Measurements from ENCODE around the gene IGF2R.
"Not testable (repeated sequence)": the region's sequence is repeated elsewhere in the genome, so short reads cannot be mapped to it uniquely, and the experiment has no call there.

Gene IGF2R

GRCh38 chr6:160110586-160111123, 141.8 kb downstream of the IGF2R start:
- H3K4me1 ChIP-seq (ENCODE audit: control insufficient read depth in 5 of 5, insufficient read depth in 5 of 5, low read length in 5 of 5), result peaks cover 0 to 3% (median 0%) of the 10 kb centered on the region in 5 donors
- H3K9me3 ChIP-seq (ENCODE audit: control insufficient read depth in 5 of 5, low read length in 5 of 5), result no peaks in the 10 kb centered on the region
- H3K27me3 ChIP-seq (ENCODE audit: control insufficient read depth in 5 of 5, insufficient read depth in 4 of 5, low read length in 5 of 5), result no peaks in the 10 kb centered on the region
- no peak overlapping the region for H3K27ac ChIP-seq (ENCODE audit: low read depth, low read length)
- no peak overlapping the region for H3K9ac ChIP-seq (ENCODE audit: low read length in 5 of 5)
- H3K36me3 ChIP-seq (ENCODE audit: control insufficient read depth in 5 of 5, insufficient read depth in 5 of 5, low read length in 5 of 5), result peaks cover 0 to 47% (median 25%) of the 10 kb centered on the region in 5 donors
- H3K4me3 ChIP-seq (ENCODE audit: low read depth in 1 of 5, low read length in 5 of 5), result no peak overlapping the region

DNA sequence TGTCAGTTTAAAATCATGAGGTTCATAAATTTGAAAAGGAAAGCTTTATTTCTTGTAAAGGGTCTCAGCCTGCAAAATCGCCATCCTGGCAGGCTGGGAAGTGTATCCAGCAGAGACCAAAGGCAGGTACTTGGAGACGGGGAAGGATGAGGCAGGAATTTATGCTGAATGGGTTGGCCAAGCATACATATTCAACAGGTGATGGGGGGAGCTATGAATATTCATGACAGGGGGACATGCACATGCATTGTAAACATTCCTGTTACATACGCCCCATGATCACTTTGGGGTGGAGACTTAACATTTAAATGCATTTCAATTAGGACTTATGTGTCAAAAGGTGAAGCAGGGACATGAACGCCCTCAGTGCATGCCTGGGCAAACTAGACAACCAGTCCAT, 142.9 kb downstream of the IGF2R start:
- H3K36me3 ChIP-seq (ENCODE audit: control insufficient read depth in 5 of 5, insufficient read depth in 5 of 5, low read length in 5 of 5), result peaks cover 0 to 38% (median 23%) of the 10 kb centered on the region in 5 donors

DNA sequence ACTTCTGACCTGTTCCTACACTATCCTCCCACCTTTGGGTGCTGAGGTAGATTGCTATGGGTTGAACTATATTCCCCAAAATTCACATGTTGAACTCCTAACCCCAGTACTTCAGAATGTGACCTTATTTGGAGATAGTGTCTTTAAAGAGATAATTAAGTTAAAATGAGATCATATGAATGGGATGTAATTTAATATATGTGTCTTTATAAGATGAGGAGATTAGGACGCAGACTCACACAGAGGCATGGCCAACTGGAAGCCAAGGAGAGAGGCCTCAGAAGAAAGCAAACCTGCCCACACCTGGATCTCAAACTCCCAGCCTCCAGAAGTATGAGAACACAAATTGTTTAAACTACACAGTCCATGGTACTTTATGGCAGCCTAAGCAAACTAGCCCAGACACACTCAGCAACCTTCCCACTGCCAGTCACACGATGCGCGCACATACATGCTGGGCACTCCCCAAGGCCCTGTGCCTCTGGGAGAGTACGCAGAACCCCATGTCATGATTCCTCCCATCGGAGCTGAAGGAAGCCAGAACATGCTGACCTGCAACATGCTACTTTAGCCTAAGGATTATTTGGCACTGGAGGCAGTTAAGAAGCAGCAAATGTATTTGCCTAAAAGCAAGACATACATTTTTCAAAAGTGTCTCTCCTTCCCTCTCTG, 143.9 kb downstream of the IGF2R start:
- peaks cover 0 to 34% (median 22%) of the 10 kb centered on the region in 5 donors for H3K36me3 ChIP-seq (ENCODE audit: control insufficient read depth in 5 of 5, insufficient read depth in 5 of 5, low read length in 5 of 5)
- no peak overlapping the region for H3K27ac ChIP-seq (ENCODE audit: low read depth, low read length)

More for the DNA sequence above, 142.9 kb downstream of the IGF2R start:
- H3K9me3 ChIP-seq (ENCODE audit: control insufficient read depth in 5 of 5, low read length in 5 of 5), result no peaks in the 10 kb centered on the region
- no peak overlapping the region for H3K9ac ChIP-seq (ENCODE audit: low read length in 5 of 5)
- H3K27me3 ChIP-seq (ENCODE audit: control insufficient read depth in 5 of 5, insufficient read depth in 4 of 5, low read length in 5 of 5), result no peaks in the 10 kb centered on the region
- no peak overlapping the region for H3K27ac ChIP-seq (ENCODE audit: low read depth, low read length)
- H3K4me1 ChIP-seq (ENCODE audit: control insufficient read depth in 5 of 5, insufficient read depth in 5 of 5, low read length in 5 of 5), result peaks cover 0 to 3% (median 0%) of the 10 kb centered on the region in 5 donors
- H3K4me3 ChIP-seq (ENCODE audit: low read depth in 1 of 5, low read length in 5 of 5), result no peak overlapping the region

DNA sequence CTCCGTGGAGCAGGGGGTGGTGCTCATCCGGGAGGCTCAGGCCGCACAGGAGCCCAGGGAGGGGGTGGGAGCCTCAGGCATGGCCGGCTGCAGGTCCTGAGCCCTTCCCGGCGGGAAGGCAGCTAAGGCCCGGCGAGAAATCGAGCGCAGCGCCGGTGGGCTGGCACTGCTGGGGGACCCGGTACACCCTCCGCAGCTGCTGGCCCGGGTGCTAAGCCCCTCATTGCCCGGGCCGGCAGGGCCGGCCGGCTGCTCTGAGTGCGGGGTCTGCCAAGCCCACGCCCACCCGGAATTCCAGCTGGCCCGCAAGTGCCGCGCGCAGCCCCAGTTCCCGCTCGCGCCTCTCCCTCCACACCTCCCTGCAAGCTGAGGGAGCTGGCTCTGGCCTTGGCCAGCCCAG, 145.7 kb downstream of the IGF2R start:
- H3K9ac ChIP-seq (ENCODE audit: low read length in 5 of 5); H3K4me3 ChIP-seq (ENCODE audit: low read depth in 1 of 5, low read length in 5 of 5); H3K9me3 ChIP-seq (ENCODE audit: control insufficient read depth in 5 of 5, low read length in 5 of 5); H3K4me1 ChIP-seq (ENCODE audit: control insufficient read depth in 5 of 5, insufficient read depth in 5 of 5, low read length in 5 of 5); H3K27ac ChIP-seq (ENCODE audit: low read depth, low read length); H3K27me3 ChIP-seq (ENCODE audit: control insufficient read depth in 5 of 5, insufficient read depth in 4 of 5, low read length in 5 of 5): not testable (repeated sequence)
- peaks cover 0 to 29% (median 17%) of the 10 kb centered on the region in 5 donors for H3K36me3 ChIP-seq (ENCODE audit: control insufficient read depth in 5 of 5, insufficient read depth in 5 of 5, low read length in 5 of 5)

More for the DNA sequence above, 143.9 kb downstream of the IGF2R start:
- Histone ChIP-seq H3K27me3 (ENCODE audit: control insufficient read depth in 5 of 5, insufficient read depth in 4 of 5, low read length in 5 of 5) (no peaks in the 10 kb centered on the region), H3K4me1 (ENCODE audit: control insufficient read depth in 5 of 5, insufficient read depth in 5 of 5, low read length in 5 of 5) (peaks cover 0 to 3% (median 0%) of the 10 kb centered on the region in 5 donors), H3K4me3 (ENCODE audit: low read depth in 1 of 5, low read length in 5 of 5) (no peak overlapping the region), H3K9ac (ENCODE audit: low read length in 5 of 5) (no peak overlapping the region), H3K9me3 (ENCODE audit: control insufficient read depth in 5 of 5, low read length in 5 of 5) (no peaks in the 10 kb centered on the region)

GRCh38 chr6:160115421-160115820, 146.5 kb downstream of the IGF2R start:
- H3K9me3 ChIP-seq (ENCODE audit: control insufficient read depth in 5 of 5, low read length in 5 of 5), result no peaks in the 10 kb centered on the region
- H3K4me3 ChIP-seq (ENCODE audit: low read depth in 1 of 5, low read length in 5 of 5), result no peak overlapping the region
- no peaks in the 10 kb centered on the region for H3K4me1 ChIP-seq (ENCODE audit: control insufficient read depth in 5 of 5, insufficient read depth in 5 of 5, low read length in 5 of 5)
- H3K27ac ChIP-seq (ENCODE audit: low read depth, low read length), result no peak overlapping the region
- no peak overlapping the region for H3K9ac ChIP-seq (ENCODE audit: low read length in 5 of 5)
- peaks cover 0 to 22% (median 12%) of the 10 kb centered on the region in 5 donors for H3K36me3 ChIP-seq (ENCODE audit: control insufficient read depth in 5 of 5, insufficient read depth in 5 of 5, low read length in 5 of 5)
- no peaks in the 10 kb centered on the region for H3K27me3 ChIP-seq (ENCODE audit: control insufficient read depth in 5 of 5, insufficient read depth in 4 of 5, low read length in 5 of 5)

DNA sequence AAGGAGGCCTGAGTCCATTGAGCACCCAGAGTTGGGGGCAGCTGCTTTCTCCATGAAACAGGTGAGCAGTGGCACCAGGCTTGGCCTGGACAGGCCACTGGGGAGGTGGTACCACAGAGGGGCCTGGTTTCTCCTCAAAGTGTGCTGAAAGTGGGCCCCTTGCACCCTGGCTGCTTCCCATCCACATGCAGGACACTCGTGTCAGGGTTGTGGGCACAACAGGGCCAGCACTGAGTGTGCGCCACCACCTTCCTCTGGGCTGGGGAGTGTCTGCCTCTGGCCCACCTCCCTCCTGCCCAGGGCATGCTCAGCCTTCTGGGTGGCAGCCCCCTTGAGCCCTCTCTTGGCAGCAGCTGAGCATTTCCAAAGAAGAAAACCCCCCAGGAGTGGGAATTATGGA, 147.5 kb downstream of the IGF2R start:
- Histone ChIP-seq H3K27me3 (ENCODE audit: control insufficient read depth in 5 of 5, insufficient read depth in 4 of 5, low read length in 5 of 5) (no peaks in the 10 kb centered on the region), H3K9ac (ENCODE audit: low read length in 5 of 5) (no peak overlapping the region), H3K4me3 (ENCODE audit: low read depth in 1 of 5, low read length in 5 of 5) (no peak overlapping the region), H3K9me3 (ENCODE audit: control insufficient read depth in 5 of 5, low read length in 5 of 5) (no peaks in the 10 kb centered on the region), H3K4me1 (ENCODE audit: control insufficient read depth in 5 of 5, insufficient read depth in 5 of 5, low read length in 5 of 5) (no peaks in the 10 kb centered on the region), H3K36me3 (ENCODE audit: control insufficient read depth in 5 of 5, insufficient read depth in 5 of 5, low read length in 5 of 5) (peaks cover 0 to 20% (median 12%) of the 10 kb centered on the region in 5 donors), H3K27ac (ENCODE audit: low read depth, low read length) (no peak overlapping the region)

DNA sequence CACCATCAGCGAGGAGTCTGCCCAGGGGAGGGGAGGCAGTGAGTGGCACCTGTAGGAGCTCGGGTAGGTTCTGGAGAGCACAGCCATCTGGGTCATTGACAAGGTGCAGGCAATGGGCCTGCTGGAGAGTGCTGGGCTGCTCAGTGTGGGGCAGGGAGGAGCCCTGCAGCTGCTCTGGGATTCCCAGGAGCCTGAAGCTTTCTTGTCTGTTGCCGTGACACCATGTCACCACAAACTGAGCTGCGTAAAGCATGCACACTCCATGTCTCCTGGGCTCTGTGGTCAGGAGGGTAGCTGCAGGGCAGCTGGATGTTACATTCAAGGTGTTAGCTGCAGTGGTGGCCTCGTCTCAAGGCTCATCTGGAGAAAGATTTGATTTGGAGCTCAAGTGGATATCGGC, 148.3 kb downstream of the IGF2R start:
- H3K4me3 ChIP-seq (ENCODE audit: low read depth in 1 of 5, low read length in 5 of 5), result no peak overlapping the region
- no peaks in the 10 kb centered on the region for H3K9me3 ChIP-seq (ENCODE audit: control insufficient read depth in 5 of 5, low read length in 5 of 5)

GRCh38 chr6:160118620-160119229, 149.8 kb downstream of the IGF2R start:
- Histone ChIP-seq H3K27ac (ENCODE audit: low read depth, low read length) (no peak overlapping the region), H3K4me1 (ENCODE audit: control insufficient read depth in 5 of 5, insufficient read depth in 5 of 5, low read length in 5 of 5) (no peaks in the 10 kb centered on the region), H3K9me3 (ENCODE audit: control insufficient read depth in 5 of 5, low read length in 5 of 5) (no peaks in the 10 kb centered on the region), H3K27me3 (ENCODE audit: control insufficient read depth in 5 of 5, insufficient read depth in 4 of 5, low read length in 5 of 5) (no peaks in the 10 kb centered on the region), H3K36me3 (ENCODE audit: control insufficient read depth in 5 of 5, insufficient read depth in 5 of 5, low read length in 5 of 5) (peaks cover 0 to 18% (median 7%) of the 10 kb centered on the region in 5 donors), H3K4me3 (ENCODE audit: low read depth in 1 of 5, low read length in 5 of 5) (no peak overlapping the region), H3K9ac (ENCODE audit: low read length in 5 of 5) (no peak overlapping the region)

More for the DNA sequence above, 148.3 kb downstream of the IGF2R start:
- H3K9ac ChIP-seq (ENCODE audit: low read length in 5 of 5), result no peak overlapping the region
- H3K27me3 ChIP-seq (ENCODE audit: control insufficient read depth in 5 of 5, insufficient read depth in 4 of 5, low read length in 5 of 5), result no peaks in the 10 kb centered on the region
- no peaks in the 10 kb centered on the region for H3K4me1 ChIP-seq (ENCODE audit: control insufficient read depth in 5 of 5, insufficient read depth in 5 of 5, low read length in 5 of 5)
- peaks cover 0 to 22% (median 12%) of the 10 kb centered on the region in 5 donors for H3K36me3 ChIP-seq (ENCODE audit: control insufficient read depth in 5 of 5, insufficient read depth in 5 of 5, low read length in 5 of 5)
- no peak overlapping the region for H3K27ac ChIP-seq (ENCODE audit: low read depth, low read length)

DNA sequence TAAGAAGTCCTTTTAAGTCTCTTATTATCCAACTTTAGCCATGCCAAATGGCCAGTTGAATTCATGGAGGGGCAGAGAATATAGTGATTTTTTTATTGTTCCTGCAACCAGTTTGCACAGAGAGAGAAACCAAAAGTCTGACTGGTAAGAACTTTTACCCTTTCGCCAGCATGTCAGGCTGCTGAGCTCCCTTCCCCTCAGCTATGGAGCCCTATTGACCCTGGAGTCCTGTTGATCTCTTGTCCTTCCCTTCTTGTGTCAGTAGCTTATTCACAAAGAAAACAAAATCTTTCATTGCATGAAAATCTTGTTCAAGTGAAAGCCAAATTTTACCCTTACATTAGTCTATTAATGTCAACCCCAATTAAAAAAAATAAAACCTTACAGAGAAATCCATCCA, 151.2 kb downstream of the IGF2R start:
- H3K4me3 ChIP-seq (ENCODE audit: low read depth in 1 of 5, low read length in 5 of 5), result no peak overlapping the region
- no peaks in the 10 kb centered on the region for H3K27me3 ChIP-seq (ENCODE audit: control insufficient read depth in 5 of 5, insufficient read depth in 4 of 5, low read length in 5 of 5)
- no peaks in the 10 kb centered on the region for H3K9me3 ChIP-seq (ENCODE audit: control insufficient read depth in 5 of 5, low read length in 5 of 5)
- no peak overlapping the region for H3K9ac ChIP-seq (ENCODE audit: low read length in 5 of 5)
- H3K36me3 ChIP-seq (ENCODE audit: control insufficient read depth in 5 of 5, insufficient read depth in 5 of 5, low read length in 5 of 5), result peaks cover 0 to 18% (median 7%) of the 10 kb centered on the region in 5 donors
- H3K4me1 ChIP-seq (ENCODE audit: control insufficient read depth in 5 of 5, insufficient read depth in 5 of 5, low read length in 5 of 5), result no peaks in the 10 kb centered on the region
- no peak overlapping the region for H3K27ac ChIP-seq (ENCODE audit: low read depth, low read length)

GRCh38 chr6:160121558-160121957, 152.7 kb downstream of the IGF2R start, which contains the start of gene SLC22A1:
TSS of gene SLC22A1 (plus strand) at chr6:160121815. CDS start at chr6:160121936, 121 bp downstream.
- no peak within 1 kb of the TSS for H3K27ac ChIP-seq (ENCODE audit: low read depth, low read length)
- no peaks in the 10 kb centered on the region for H3K9me3 ChIP-seq (ENCODE audit: control insufficient read depth in 5 of 5, low read length in 5 of 5)
- H3K36me3 ChIP-seq (ENCODE audit: control insufficient read depth in 5 of 5, insufficient read depth in 5 of 5, low read length in 5 of 5), result peaks cover 0 to 18% (median 6%) of the 10 kb centered on the region in 5 donors
- no peaks in the 10 kb centered on the region for H3K4me1 ChIP-seq (ENCODE audit: control insufficient read depth in 5 of 5, insufficient read depth in 5 of 5, low read length in 5 of 5)
- no peak within 1 kb of the TSS for H3K4me3 ChIP-seq (ENCODE audit: low read depth in 1 of 5, low read length in 5 of 5)
- H3K27me3 ChIP-seq (ENCODE audit: control insufficient read depth in 5 of 5, insufficient read depth in 4 of 5, low read length in 5 of 5), result no peaks in the 10 kb centered on the region
- H3K9ac ChIP-seq (ENCODE audit: low read length in 5 of 5), result no peak within 1 kb of the TSS
